Parathyroid adenoma (tissue), 2 donors: ENCODE results near the gene SLC10A3.

Source experiments
- H2AFZ ChIP-seq: fragments of 300-600 bp; sonication (generic); one replicate; pipeline ENCODE4 v1.7.0; 2017; ENCODE audit warnings: antibody characterized with exemption, mild to moderate bottlenecking
- H3K27ac ChIP-seq: fragments of 300-600 bp; sonication (generic); one replicate; pipeline ENCODE4 v1.7.0; 2017
- H3K27me3 ChIP-seq: fragments of 300-600 bp; sonication (generic); one replicate; pipeline ENCODE4 v1.7.0; 2017; ENCODE audit warnings: low read length; ENCODE audit not compliant: control insufficient read depth, insufficient read depth
- H3K36me3 ChIP-seq: fragments of 300-600 bp; sonication (generic); one replicate; pipeline ENCODE4 v1.7.0; 2017; ENCODE audit warnings: low read length; ENCODE audit not compliant: control insufficient read depth, insufficient read depth
- H3K4me1 ChIP-seq: fragments of 300-600 bp; sonication (generic); one replicate; pipeline ENCODE4 v1.7.0; 2017; ENCODE audit warnings: control low read depth
- H3K4me2 ChIP-seq: fragments of 300-600 bp; sonication (generic); one replicate; pipeline ENCODE4 v1.7.0; 2017; ENCODE audit warnings: low read length
- H3K4me3 ChIP-seq: fragments of 300-600 bp; sonication (generic); one replicate; pipeline ENCODE4 v1.7.0; 2017; ENCODE audit warnings: low read depth, low read length
- H3K79me2 ChIP-seq: fragments of 300-600 bp; sonication (generic); one replicate; pipeline ENCODE4 v1.7.0; 2017; ENCODE audit warnings: control low read depth
- H3K9ac ChIP-seq: fragments of 300-600 bp; sonication (generic); one replicate; pipeline ENCODE4 v1.7.0; 2017; ENCODE audit warnings: mild to moderate bottlenecking
- H3K9me3 ChIP-seq: fragments of 300-600 bp; sonication (generic); one replicate; pipeline ENCODE4 v1.7.0; 2017; ENCODE audit warnings: low read length; ENCODE audit not compliant: control insufficient read depth
- CTCF ChIP-seq: fragments of 300-600 bp; sonication (generic); IDR thresholded peaks from one replicate; pipeline ENCODE4 v1.7.0; 2017; ENCODE audit warnings: antibody characterized with exemption, mild to moderate bottlenecking
- donor health status: primary hyperparathyroidism.

SLC10A3 gene

GRCh38 chrX:154443992-154444754 lies 46.3 kb downstream of the SLC10A3 start, which contains the start of gene FAM50A:
TSS of gene FAM50A (plus strand) at chrX:154444141. CDS start at chrX:154444236, 95 bp downstream.
- H3K9ac ChIP-seq: no peak within 1 kb of the TSS
- peak within 1 kb of the TSS; percentile 86 for H3K4me2 ChIP-seq
- H3K9me3 ChIP-seq: no peaks in the 10 kb centered on the region
- no peak for TF ChIP-seq CTCF
- H2AFZ ChIP-seq: peak within 1 kb of the TSS; percentile 46
- no peaks in the 10 kb centered on the region for H3K27me3 ChIP-seq
- no peaks in the 10 kb centered on the region for H3K79me2 ChIP-seq
- H3K27ac ChIP-seq: peak within 1 kb of the TSS; percentile 52
- peaks cover 3% of the 10 kb centered on the region for H3K4me1 ChIP-seq
- no peaks in the 10 kb centered on the region for H3K36me3 ChIP-seq
- H3K4me3 ChIP-seq: peak within 1 kb of the TSS; percentile 53

- Histone ChIP-seq H3K4me1 (peaks cover 3% of the 10 kb centered on the region), H3K4me3 (peak overlapping the region; percentile 49), H2AFZ (peak overlapping the region; percentile 3), H3K9ac (no peak overlapping the region), H3K27ac (peak overlapping the region; percentile 52), H3K4me2 (peak overlapping the region; percentile 73), H3K79me2 (no peaks in the 10 kb centered on the region), H3K9me3 (no peaks in the 10 kb centered on the region), H3K36me3 (no peaks in the 10 kb centered on the region), H3K27me3 (no peaks in the 10 kb centered on the region)
- no peak for TF ChIP-seq CTCF
Observed at GRCh38 chrX:154443479-154443910, 46.9 kb downstream of the SLC10A3 start.

GRCh38 chrX:154441984-154442707 lies 48.3 kb downstream of the SLC10A3 start:
- H3K36me3 ChIP-seq: no peaks in the 10 kb centered on the region
- no peaks in the 10 kb centered on the region for H3K9me3 ChIP-seq
- no peak overlapping the region for H3K27ac ChIP-seq
- no peaks in the 10 kb centered on the region for H3K27me3 ChIP-seq
- H3K9ac ChIP-seq: no peak overlapping the region
- no peak overlapping the region for H3K4me2 ChIP-seq
- no peak overlapping the region for H2AFZ ChIP-seq
- no peak overlapping the region for H3K4me3 ChIP-seq
- no peak for TF ChIP-seq CTCF
- H3K4me1 ChIP-seq: peaks cover 3% of the 10 kb centered on the region
- peaks cover 6% of the 10 kb centered on the region for H3K79me2 ChIP-seq

- no peaks in the 10 kb centered on the region for H3K9me3 ChIP-seq
- H3K9ac ChIP-seq: no peak overlapping the region
- H3K79me2 ChIP-seq: peaks cover 6% of the 10 kb centered on the region
- peaks cover 3% of the 10 kb centered on the region for H3K4me1 ChIP-seq
- H3K36me3 ChIP-seq: no peaks in the 10 kb centered on the region
- H3K4me2 ChIP-seq: no peak overlapping the region
- no peak for TF ChIP-seq CTCF
- no peak overlapping the region for H3K27ac ChIP-seq
- no peaks in the 10 kb centered on the region for H3K27me3 ChIP-seq
- no peak overlapping the region for H2AFZ ChIP-seq
- H3K4me3 ChIP-seq: no peak overlapping the region
Observed at GRCh38 chrX:154441564-154441963, 48.9 kb downstream of the SLC10A3 start.
